ENCODE data around the gene TRIM24. TPM values are rescaled to one million over a fixed set of nuclear protein-coding genes. Genes with fewer than 3 reads are reported as not detected.

The TRIM24 gene
- total RNA-seq, 1 donor from 2014 or later = 116 TPM

GRCh38 chr7:138584696-138585095 lies 124.6 kb downstream of the TRIM24 start:
- no peak overlapping the region for H3K4me3 ChIP-seq
- H3K9me3 ChIP-seq (ENCODE audit: low read depth) = no peaks in the 10 kb centered on the region
- H3K36me3 ChIP-seq = peaks cover 48% of the 10 kb centered on the region
- H4K20me1 ChIP-seq (ENCODE audit: low read depth) = no peaks in the 10 kb centered on the region
- H3K27me3 Mint-ChIP-seq (ENCODE audit: insufficient read depth, low read depth) = peaks cover 3% of the 10 kb centered on the region
- no peak overlapping the region for H3K9ac ChIP-seq
- no peaks in the 10 kb centered on the region for H3K9me3 Mint-ChIP-seq
- peak overlapping the region; percentile 64 for H3K27ac ChIP-seq
- no peak overlapping the region for H3K27ac Mint-ChIP-seq
- H2AFZ ChIP-seq (replicated peaks) = no peak overlapping the region
- DNase-seq (ENCODE audit: low spot score) = no peak
- H3F3A ChIP-seq (ENCODE audit: low read depth) = peaks cover 85% of the 10 kb centered on the region
- no peaks in the 10 kb centered on the region for H3K27me3 ChIP-seq
- no peaks in the 10 kb centered on the region for H3K4me1 Mint-ChIP-seq
- H3K4me3 Mint-ChIP-seq = no peak overlapping the region
- TF ChIP-seq EZH2 (IDR thresholded peaks at IDR 0.05) (no peak), CTCF (IDR thresholded peaks at IDR 0.05) (no peak), EZH2phosphoT487 (IDR thresholded peaks at IDR 0.05) (no peak)
- no peaks in the 10 kb centered on the region for H3K4me1 ChIP-seq
- peaks cover 19% of the 10 kb centered on the region for H3K79me2 ChIP-seq (ENCODE audit: low read depth)
- H3K4me2 ChIP-seq = no peak overlapping the region
- peaks cover 74% of the 10 kb centered on the region for H3K36me3 Mint-ChIP-seq

DNA sequence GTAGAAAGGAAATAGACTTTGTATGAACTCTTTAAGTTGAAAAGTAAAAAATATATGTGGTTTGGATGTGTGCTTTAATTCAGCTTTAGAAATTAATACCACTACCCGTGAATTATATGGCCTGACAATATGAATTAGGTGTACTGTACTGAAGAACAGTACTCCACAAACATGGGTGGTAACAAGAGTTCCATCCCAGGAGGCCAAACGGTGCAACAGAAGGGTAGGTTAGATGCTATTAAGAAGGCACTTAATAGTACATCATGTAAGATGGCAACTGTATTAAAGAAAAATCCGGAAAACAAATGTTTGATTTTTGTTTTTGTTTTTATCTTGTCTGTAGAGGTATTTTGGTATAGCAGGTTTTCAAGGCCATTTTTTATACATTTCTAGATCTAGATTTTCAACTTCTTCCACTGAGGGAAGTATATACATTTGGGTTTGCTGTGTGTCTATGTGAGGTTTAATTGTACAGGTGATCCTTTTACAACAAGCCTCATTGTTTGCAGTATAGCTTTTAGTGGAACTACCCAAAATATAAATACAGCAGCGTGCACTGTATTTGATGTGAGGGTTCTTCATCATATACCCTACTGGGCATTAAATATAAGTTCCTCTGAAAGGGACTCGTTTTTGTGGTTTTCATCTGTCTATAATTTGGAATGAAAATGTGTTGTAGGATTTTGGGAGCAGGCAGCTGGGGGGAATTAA lies 125.4 kb downstream of the TRIM24 start:
- H3K36me3 ChIP-seq = peaks cover 41% of the 10 kb centered on the region
- no peaks in the 10 kb centered on the region for H3K27me3 ChIP-seq
- H3K9me3 Mint-ChIP-seq = no peaks in the 10 kb centered on the region
- no peak for TF ChIP-seq CTCF (IDR thresholded peaks at IDR 0.05)
- no peaks in the 10 kb centered on the region for H3K9me3 ChIP-seq (ENCODE audit: low read depth)
- H3K4me3 ChIP-seq = no peak overlapping the region
- H3K79me2 ChIP-seq (ENCODE audit: low read depth) = peaks cover 12% of the 10 kb centered on the region
- H3K27ac ChIP-seq = peak overlapping the region; percentile 64
- no peak for DNase-seq (ENCODE audit: low spot score)
- no peak overlapping the region for H3K4me2 ChIP-seq
- H3K4me1 Mint-ChIP-seq = no peaks in the 10 kb centered on the region
- no peak overlapping the region for H3K27ac Mint-ChIP-seq
- no peaks in the 10 kb centered on the region for H4K20me1 ChIP-seq (ENCODE audit: low read depth)
- no peak overlapping the region for H2AFZ ChIP-seq (replicated peaks)
- H3K27me3 Mint-ChIP-seq (ENCODE audit: insufficient read depth, low read depth) = peaks cover 3% of the 10 kb centered on the region
- H3F3A ChIP-seq (ENCODE audit: low read depth) = peaks cover 83% of the 10 kb centered on the region
- no peak overlapping the region for H3K9ac ChIP-seq
- H3K36me3 Mint-ChIP-seq = peaks cover 67% of the 10 kb centered on the region
- H3K4me1 ChIP-seq = no peaks in the 10 kb centered on the region
- H3K4me3 Mint-ChIP-seq = no peak overlapping the region

GRCh38 chr7:138587485-138587884 lies 127.4 kb downstream of the TRIM24 start:
- Histone ChIP-seq H3K4me1 (no peaks in the 10 kb centered on the region), H3K4me2 (no peak overlapping the region), H3K9ac (no peak overlapping the region), H3K36me3 (peaks cover 24% of the 10 kb centered on the region), H2AFZ (replicated peaks) (no peak overlapping the region), H3K27me3 (no peaks in the 10 kb centered on the region), H3K9me3 (ENCODE audit: low read depth) (no peaks in the 10 kb centered on the region), H3K79me2 (ENCODE audit: low read depth) (peaks cover 5% of the 10 kb centered on the region), H3K4me3 (no peak overlapping the region), H3F3A (ENCODE audit: low read depth) (peaks cover 76% of the 10 kb centered on the region), H4K20me1 (ENCODE audit: low read depth) (no peaks in the 10 kb centered on the region), H3K27ac (no peak overlapping the region)
- peaks cover 3% of the 10 kb centered on the region for H3K27me3 Mint-ChIP-seq (ENCODE audit: insufficient read depth, low read depth)
- TF ChIP-seq EZH2 (IDR thresholded peaks at IDR 0.05) (no peak), CTCF (IDR thresholded peaks at IDR 0.05) (no peak), EZH2phosphoT487 (IDR thresholded peaks at IDR 0.05) (no peak)
- H3K4me1 Mint-ChIP-seq = no peaks in the 10 kb centered on the region
- H3K36me3 Mint-ChIP-seq = peaks cover 58% of the 10 kb centered on the region
- no peak overlapping the region for H3K27ac Mint-ChIP-seq
- H3K4me3 Mint-ChIP-seq = no peak overlapping the region
- H3K9me3 Mint-ChIP-seq = no peaks in the 10 kb centered on the region
- no peak for DNase-seq (ENCODE audit: low spot score)

Data from neural progenitor cell (in vitro differentiated cells).